Measurements from ENCODE around the gene ACACA.

GRCh38 chr17:37092701-37093100, 313.9 kb downstream of the ACACA start:
- TF ChIP-seq GATA2 (IDR thresholded peaks at IDR 0.05; ENCODE audit: low read depth, low read length): no peak
- no peak for TF ChIP-seq GATA3 (IDR thresholded peaks at IDR 0.05; ENCODE audit: low read depth, low read length)

All from SH-SY5Y (cell line).